Ecto neural progenitor cell (in vitro differentiated cells): ENCODE data around the gene SRCAP.
"Not testable (repeated sequence)": the region's sequence is repeated elsewhere in the genome, so short reads cannot be mapped to it uniquely, and the experiment has no call there.

Source experiments
- DNase-seq: peaks from one replicate; pipeline ENCODE4 v3.0.0-alpha.2; 2018; ENCODE audit warnings: low spot score

SRCAP gene

GRCh38 chr16:30699615-30700099 lies 686 bp downstream of the SRCAP start:
- DNase-seq, result no peak

GRCh38 chr16:30700491-30700890 lies 1.5 kb downstream of the SRCAP start:
- DNase-seq, result no peak

- DNase-seq, result no peak
Observed at GRCh38 chr16:30700971-30701370, 2.0 kb downstream of the SRCAP start.

- not testable (repeated sequence) for DNase-seq
Observed at GRCh38 chr16:30703071-30703470, 4.1 kb downstream of the SRCAP start.

- DNase-seq, result no peak
Observed at GRCh38 chr16:30703971-30704370, 5.0 kb downstream of the SRCAP start.

GRCh38 chr16:30706046-30706445 lies 7.1 kb downstream of the SRCAP start:
- DNase-seq, result no peak

GRCh38 chr16:30710971-30711370 lies 12.0 kb downstream of the SRCAP start:
- DNase-seq, result no peak

- no peak for DNase-seq
Observed at GRCh38 chr16:30711712-30712111, 12.7 kb downstream of the SRCAP start.

GRCh38 chr16:30715750-30716445 lies 16.9 kb downstream of the SRCAP start:
- no peak for DNase-seq

GRCh38 chr16:30720086-30720485 lies 21.1 kb downstream of the SRCAP start:
- DNase-seq, result no peak

GRCh38 chr16:30720694-30721093 lies 21.7 kb downstream of the SRCAP start:
- DNase-seq, result no peak

- no peak for DNase-seq
Observed at GRCh38 chr16:30721167-30721566, 22.2 kb downstream of the SRCAP start.

GRCh38 chr16:30721606-30722005 lies 22.6 kb downstream of the SRCAP start:
- DNase-seq, result no peak

- no peak for DNase-seq
Observed at GRCh38 chr16:30722443-30722842, 23.5 kb downstream of the SRCAP start.

- no peak for DNase-seq
Observed at GRCh38 chr16:30722916-30723315, 23.9 kb downstream of the SRCAP start.

- DNase-seq, result no peak
Observed at GRCh38 chr16:30723725-30724355, 24.9 kb downstream of the SRCAP start.

GRCh38 chr16:30724641-30725417 lies 25.9 kb downstream of the SRCAP start:
- DNase-seq, result no peak

- no peak for DNase-seq
Observed at GRCh38 chr16:30725418-30725792, 26.4 kb downstream of the SRCAP start.

- DNase-seq, result no peak
Observed at GRCh38 chr16:30728321-30728720, 29.4 kb downstream of the SRCAP start.

- no peak for DNase-seq
Observed at GRCh38 chr16:30728899-30729672, 30.1 kb downstream of the SRCAP start.

GRCh38 chr16:30731411-30731810 lies 32.4 kb downstream of the SRCAP start:
- DNase-seq, result no peak
